Measurements from ENCODE around the gene OR6N2. TPM values are rescaled to one million over a fixed set of nuclear protein-coding genes. Genes with fewer than 3 reads are reported as not detected.

OR6N2 gene
- total RNA-seq, 2 experiments from 2014 or later, result not detected

DNA sequence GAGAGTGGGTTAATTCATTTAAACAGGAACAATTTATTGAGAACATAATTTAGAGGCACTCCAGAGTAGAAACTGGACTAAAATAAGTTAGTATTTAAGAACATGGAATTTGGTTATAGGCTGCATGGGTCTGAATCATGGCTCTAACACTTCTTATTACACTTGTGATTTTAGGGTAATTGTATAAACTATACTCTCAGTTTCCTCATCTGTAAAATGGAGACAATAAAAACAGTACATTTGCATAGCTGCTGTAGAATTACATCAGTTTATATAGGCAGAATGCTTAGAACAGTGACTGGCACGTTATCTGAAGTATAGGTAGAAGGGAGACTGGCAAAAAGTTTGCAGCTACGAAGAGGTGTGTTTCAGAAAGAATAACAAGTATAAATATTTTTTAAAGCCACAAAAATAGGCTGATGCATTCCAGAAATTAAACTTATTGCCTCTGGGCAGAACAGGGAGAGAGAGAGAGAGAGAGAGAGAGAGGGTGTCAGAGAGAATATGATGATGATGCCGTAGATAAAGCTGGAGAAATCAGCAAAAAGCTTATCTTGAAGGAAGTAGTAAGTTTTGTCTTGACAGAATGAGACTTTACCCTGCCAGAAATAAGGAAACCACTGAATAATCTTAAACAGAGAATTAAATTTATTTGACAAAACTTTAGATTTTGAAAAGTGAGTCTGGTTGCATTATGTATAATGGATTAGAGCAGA lies 52.3 kb downstream of the OR6N2 start:
- H3K36me3 Mint-ChIP-seq, result no peaks in the 10 kb centered on the region
- H3K27me3 Mint-ChIP-seq, result peaks cover 8% of the 10 kb centered on the region
- ATAC-seq (no peak), DNase-seq (no peak)
- no peaks in the 10 kb centered on the region for H3K9me3 Mint-ChIP-seq (ENCODE audit: low read depth)
- no peak overlapping the region for H3K27ac Mint-ChIP-seq
- H3K4me1 Mint-ChIP-seq, result no peaks in the 10 kb centered on the region
- CTCF ChIA-PET, result no interaction called here
- no peak overlapping the region for H3K4me3 Mint-ChIP-seq

DNA sequence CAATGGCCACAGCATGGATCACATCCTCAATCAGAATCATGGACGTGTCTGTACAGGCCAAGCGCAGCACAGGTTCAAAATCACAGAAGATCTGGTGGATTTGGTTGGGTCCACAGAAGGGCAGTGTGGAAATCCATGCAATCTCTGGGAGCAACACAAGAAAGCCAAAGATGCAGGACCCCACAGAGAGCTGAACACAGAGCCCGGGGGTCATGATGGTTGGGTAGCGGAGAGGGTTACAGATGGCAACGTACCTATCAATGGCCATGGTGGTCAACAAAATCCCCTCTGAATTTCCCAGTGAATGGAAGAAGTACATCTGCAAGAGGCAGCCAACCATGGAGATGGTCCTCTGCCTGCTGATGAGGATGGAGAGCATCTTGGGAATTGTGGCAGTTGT lies 56.6 kb downstream of the OR6N2 start:
- Mint-ChIP-seq H3K4me1 (no peaks in the 10 kb centered on the region), H3K27ac (no peak overlapping the region), H3K36me3 (no peaks in the 10 kb centered on the region), H3K4me3 (no peak overlapping the region), H3K27me3 (peaks cover 15% of the 10 kb centered on the region), H3K9me3 (ENCODE audit: low read depth) (no peaks in the 10 kb centered on the region)
- no peak for DNase-seq
- no peak for ATAC-seq
- CTCF ChIA-PET, result no interaction called here

Other genes with a start within 250 kb of the OR6N2 start
- gene OR6Y1, start 226.8 kb downstream of the OR6N2 start, total RNA-seq, result not detected
- gene OR6P1, start 210.6 kb downstream of the OR6N2 start, total RNA-seq, result not detected
- not detected for gene OR10X1, start 201.3 kb downstream of the OR6N2 start, total RNA-seq
- not detected for gene OR10Z1, start 175.9 kb downstream of the OR6N2 start, total RNA-seq
- not detected for gene SPTA1, start 94.5 kb downstream of the OR6N2 start, total RNA-seq
- gene OR6K2, start 80.6 kb downstream of the OR6N2 start, total RNA-seq, result not detected
- not detected for gene OR6K3, start 60.5 kb downstream of the OR6N2 start, total RNA-seq
- not detected for gene OR6K6, start 26.5 kb downstream of the OR6N2 start, total RNA-seq
- not detected for gene OR6N1, start 9.0 kb downstream of the OR6N2 start, total RNA-seq
- not detected for gene MNDA, start 50.1 kb upstream of the OR6N2 start, total RNA-seq
- gene PYHIN1, start 150.3 kb upstream of the OR6N2 start, total RNA-seq, result 10 to 100 TPM; 57.8 to 59.4 TPM
- gene IFI16, start 228.7 kb upstream of the OR6N2 start, total RNA-seq, result 100 to 1,000 TPM; 388 to 393 TPM